ENCODE results near the gene PXDC1.
"Not testable (repeated sequence)": the region's sequence is repeated elsewhere in the genome, so short reads cannot be mapped to it uniquely, and the experiment has no call there.

Gene PXDC1

DNA sequence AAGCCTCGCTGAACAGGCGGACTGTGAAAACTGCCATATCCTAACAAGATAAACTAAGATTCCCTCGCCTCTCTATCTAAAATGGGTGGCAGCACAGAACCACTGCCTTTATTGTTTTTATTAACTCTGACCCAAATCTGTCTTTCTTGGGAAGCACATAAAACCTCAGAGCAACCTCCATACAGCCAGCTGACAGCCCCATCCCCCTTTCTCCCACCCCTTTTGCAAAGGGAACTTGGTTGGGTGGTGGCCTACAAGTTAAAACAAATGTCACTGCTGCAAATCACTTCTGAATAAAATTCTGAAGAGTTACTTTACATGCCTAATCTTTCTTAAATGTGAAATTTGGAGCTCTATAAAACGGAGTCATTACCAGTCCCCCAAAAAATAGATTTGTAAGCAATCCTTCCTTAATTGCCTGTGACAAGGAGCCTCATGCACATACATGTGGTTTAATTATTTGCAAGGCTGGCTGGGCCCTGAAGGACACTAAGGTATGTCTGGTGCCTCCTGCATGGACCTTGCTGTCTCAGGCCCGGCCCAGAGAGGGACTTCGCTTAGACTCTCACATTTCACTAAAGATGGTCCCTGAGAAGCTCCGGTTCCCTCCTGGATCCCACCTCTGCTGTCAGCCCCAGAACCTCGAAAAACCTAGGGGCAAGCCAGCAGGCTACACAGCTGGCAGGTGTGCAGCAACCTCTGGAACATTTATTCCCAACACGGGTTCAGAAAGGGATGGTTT lies 21.7 kb downstream of the PXDC1 start:
- DNase-seq: no peak

DNA sequence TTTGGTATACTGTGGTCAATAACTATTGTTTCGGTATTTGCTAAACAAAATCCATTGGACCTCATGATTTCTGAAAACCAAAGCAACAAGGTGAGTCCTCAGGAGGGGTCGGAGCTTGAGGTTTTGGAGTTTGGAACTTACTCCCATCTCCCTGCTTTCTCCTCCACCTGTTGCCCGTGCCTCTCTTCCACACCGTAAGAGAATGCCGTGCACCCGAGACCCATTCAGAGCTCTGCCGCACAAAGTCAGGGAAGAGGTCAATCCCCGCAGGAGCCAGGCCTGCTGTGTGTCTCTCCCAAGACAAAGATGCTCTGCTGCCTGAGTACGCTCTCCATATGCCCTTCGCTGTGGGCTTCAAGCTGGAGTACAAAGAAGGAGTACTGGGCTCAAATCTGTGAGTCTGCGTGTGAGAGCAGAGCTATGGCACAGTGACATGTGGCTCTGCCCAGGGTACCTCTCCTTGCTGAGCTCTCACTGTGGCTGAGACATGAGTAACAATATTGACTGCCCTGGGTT lies 23.9 kb downstream of the PXDC1 start:
- DNase-seq: no peak

DNA sequence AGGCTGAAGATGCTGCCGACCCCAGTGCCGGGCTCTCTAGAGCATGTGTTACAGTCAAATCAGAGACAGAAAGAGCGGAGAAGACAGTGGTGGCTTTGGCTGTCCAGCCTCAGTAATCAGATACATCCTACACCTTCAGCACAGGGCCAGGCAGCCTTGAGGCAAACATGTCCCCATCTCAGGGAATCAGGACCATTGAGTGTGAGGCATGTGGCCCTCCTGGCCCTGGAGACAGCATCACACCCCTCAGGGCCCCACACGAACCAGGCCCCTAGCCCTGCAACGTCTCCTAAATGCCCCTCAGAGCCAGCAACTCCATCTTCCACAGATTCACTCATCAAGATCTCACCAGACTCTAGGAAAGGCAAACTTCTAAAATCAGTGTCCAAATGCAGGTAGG lies 24.5 kb downstream of the PXDC1 start:
- DNase-seq: no peak

DNA sequence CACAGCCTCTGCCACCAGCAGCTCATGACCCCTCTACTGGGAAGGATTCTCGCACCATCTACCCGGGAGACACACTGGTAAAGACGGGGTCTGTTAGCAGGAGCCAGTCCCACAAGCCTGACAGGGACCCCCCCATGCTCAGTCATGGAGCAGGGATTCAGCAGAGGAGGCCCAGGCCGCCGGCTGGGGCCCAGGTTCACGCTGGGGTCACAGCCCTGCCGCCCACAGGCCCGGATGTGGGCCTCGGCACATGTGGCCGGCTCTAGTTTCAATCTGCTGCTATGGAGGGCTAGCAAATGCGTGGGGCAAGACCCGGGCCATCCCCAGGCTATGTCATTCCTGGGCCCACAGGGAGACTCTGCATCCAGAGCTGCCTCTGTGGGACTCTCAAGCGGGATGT lies 25.1 kb downstream of the PXDC1 start:
- DNase-seq: no peak

- no peak for DNase-seq
These were observed 26.1 kb downstream of the PXDC1 start for GRCh38 chr6:3725145-3726047.

- DNase-seq: no peak
These were observed 26.9 kb downstream of the PXDC1 start for GRCh38 chr6:3724451-3725144.

- DNase-seq: no peak
These were observed 27.5 kb downstream of the PXDC1 start for GRCh38 chr6:3723966-3724365.

GRCh38 chr6:3723251-3723650 lies 28.3 kb downstream of the PXDC1 start:
- DNase-seq: no peak

DNA sequence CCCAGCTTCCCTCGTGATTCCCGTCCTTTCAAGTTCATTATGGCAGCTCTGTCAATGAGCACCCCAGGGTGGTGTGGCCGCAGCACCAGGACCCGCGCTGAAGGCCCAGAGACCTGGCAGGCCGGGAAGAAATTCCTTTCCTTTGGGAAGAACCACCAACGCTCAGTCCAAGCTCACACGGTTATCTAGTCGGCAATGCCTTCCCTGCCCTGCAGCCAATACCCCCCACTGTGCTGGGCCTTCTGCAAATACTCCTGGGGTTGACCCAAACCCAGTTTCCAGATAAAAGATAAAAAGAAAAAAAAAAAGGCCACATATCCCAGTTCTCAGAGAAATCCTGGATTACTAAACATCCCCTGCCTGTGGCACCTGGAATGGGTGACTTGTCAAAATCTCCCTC lies 28.7 kb downstream of the PXDC1 start:
- no peak for DNase-seq

DNA sequence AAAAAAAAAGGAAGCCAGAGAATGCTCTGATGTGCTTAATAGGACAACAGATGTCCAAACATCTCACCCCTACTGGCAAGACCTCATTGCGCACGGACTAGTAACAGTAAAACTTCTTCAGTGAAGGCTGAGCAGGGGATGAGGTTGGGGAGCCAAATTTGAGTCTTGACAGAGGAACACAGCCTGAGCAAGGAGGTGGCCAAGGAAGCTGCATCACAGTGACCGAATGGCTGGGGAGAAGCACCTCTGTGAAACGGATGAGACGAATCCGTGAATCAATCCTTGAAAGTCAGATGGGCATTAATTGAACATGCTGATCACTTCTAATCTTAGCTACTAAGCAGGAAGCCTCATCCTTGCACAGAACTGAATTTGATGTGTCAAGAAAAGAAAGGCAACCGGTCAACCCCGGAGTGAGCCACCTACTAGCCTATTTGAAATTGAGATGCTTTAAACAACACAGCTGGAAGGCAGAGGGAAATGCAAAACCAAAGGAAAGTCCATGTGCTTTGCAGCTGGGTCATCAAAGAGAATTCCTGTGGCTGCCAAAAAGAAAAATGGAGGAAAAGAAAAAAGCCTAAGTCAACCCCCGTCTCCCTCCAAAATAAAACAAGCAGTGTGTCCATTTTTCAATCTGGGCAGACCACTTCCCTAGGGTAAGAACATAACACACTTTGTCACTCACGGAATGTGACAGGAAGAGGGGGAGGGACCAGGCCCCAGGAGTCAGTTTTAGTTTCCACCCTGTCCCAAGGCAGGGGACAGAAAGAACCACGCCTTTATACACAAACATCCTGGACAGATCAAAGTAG lies 29.5 kb downstream of the PXDC1 start:
- DNase-seq: no peak

GRCh38 chr6:3720770-3721169 lies 30.7 kb downstream of the PXDC1 start:
- DNase-seq: not testable (repeated sequence)

DNA sequence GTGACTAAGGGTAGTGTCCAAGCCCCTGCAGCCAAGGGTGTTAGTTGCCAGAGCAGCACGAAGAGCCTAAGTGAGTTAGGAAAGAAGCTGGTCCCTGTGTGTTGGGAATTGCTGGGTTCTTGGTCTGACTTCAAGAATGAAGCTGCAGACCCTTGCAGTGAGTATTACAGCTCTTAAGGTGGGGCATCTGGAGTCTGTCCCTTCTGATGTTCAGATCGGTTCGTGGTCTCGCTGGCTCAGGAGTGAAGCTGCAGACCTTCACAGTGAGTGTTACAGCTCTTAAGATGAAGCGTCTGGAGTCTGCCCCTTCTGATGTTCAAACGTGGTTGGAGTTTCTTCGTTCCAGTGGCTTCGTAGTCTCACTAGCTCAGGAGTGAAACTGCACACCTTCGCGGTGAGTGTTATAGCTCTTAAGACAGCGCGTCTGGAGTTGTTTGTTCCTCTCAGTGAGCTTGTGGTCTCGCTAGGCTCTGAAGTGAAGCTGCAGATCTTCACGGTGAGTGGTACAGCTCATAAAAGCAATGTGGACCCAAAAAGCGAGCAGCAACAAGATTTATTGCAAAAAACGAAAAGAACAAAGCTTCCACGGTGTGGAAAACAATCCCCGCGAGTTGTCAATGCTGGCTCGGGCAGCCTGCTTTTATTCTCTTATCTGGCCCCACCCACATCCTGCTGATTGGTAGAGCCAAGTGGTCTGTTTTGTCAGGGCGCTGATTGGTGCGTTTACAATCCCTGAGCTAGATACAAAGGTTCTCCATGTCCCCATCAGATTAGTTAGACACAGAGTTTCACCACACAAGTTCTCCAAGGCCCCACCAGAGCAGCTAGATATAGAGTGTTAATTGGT lies 31.8 kb downstream of the PXDC1 start:
- no peak for DNase-seq

- DNase-seq: no peak
These were observed 33.1 kb downstream of the PXDC1 start for GRCh38 chr6:3718407-3718806.

- no peak for DNase-seq
These were observed 36.2 kb downstream of the PXDC1 start for GRCh38 chr6:3715285-3715684.

- DNase-seq: no peak
These were observed 36.7 kb downstream of the PXDC1 start for GRCh38 chr6:3714768-3715167.

GRCh38 chr6:3714111-3714510 lies 37.4 kb downstream of the PXDC1 start:
- no peak for DNase-seq

DNA sequence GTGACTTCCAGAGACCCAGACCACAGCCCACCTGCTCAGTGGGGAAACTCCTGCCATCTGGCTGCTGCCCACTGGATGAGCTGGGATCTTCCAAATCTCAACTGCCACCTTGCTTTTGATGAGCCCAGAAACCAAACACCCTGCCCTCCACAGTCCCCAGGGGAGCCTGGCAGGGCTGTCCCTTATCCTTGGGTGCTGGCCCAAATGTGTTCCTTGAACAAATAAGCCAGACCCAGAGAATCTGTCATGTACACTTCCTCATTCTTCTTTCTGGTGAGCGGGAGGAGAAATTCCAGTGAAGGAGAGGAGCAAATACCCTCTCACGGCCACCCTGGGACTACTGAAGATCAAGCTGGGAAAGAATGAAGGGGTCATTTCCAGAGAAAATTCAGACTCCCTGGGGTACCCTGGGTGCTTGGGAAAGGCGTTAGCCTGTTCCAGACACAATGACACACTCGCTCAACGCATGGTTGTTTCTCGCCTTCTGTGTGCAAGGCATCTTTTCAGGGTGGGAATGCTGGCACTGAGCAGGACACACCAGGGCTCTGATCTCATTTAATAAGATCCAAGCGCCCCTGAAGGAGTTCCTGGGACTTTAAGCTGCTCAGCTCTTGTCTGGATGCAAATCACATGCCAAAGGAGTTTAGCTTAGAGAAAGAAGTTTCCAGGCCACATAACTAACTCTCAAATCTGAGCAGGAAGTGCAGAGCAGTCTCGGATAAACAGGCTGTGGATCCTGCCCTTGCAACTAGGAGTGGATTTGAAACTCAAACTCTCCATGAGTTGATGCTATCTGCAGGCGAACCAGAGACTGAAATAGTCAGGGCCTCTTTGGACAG lies 38.5 kb downstream of the PXDC1 start:
- DNase-seq: no peak

GRCh38 chr6:3711776-3712175 lies 39.7 kb downstream of the PXDC1 start:
- no peak for DNase-seq

DNA sequence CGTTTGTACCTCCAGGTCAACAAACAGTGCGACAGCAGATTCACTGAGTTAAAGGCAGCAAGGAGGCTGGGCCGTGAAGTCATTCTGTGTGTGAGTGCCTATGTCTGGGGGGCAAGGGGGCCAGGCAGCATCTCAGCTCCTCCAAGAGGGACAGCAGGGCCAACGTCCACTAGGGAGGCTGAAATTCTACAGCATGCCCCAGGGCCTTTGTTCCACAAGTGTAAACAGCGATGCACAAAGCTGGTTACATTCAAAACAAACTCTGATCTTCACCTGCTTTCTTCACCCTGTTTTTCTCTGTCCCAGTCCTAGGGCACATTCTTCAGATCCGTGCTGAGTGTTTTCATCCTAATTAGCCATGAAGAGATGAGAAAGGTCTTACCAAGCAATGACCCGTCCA lies 41.1 kb downstream of the PXDC1 start:
- no peak for DNase-seq

DNA sequence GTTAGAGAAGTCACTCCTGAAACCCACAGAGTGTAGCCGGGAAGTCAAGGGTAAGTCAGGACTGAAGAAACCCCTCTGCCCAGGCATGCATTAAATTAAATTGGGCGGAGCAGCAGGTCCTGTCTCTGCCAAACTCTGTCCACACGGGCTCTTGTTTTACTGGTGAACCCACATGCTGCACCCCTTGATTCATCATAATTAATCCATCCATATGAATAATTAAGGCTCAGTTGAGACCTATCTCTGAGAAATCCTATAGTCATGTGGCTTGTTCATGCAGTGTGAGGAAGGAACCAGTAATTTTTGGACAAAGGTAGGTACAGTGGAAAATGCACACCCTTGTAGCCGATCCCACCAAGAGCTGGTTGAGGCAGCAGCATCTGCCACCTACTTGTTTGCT lies 43.0 kb downstream of the PXDC1 start:
- no peak for DNase-seq
